Urinary bladder (tissue), 4 donors: ENCODE results near the gene MC1R. TPM values are rescaled to one million over a fixed set of nuclear protein-coding genes. Genes with fewer than 3 reads are reported as not detected.

Experiments used
- DNase-seq: peaks from one replicate; pipeline ENCODE4 v3.0.0-alpha.2; 2015; ENCODE audit errors: extremely low spot score
- H3K27ac ChIP-seq: one replicate; pipeline ENCODE4 v1.5.1; 2013; ENCODE audit warnings: low read depth, mild to moderate bottlenecking, moderate library complexity
- H3K36me3 ChIP-seq: one replicate; pipeline ENCODE4 v1.6.1; 2013; ENCODE audit warnings: mild to moderate bottlenecking, moderate library complexity; ENCODE audit not compliant: insufficient read depth
- H3K4me1 ChIP-seq: one replicate; pipeline ENCODE4 v1.6.1; 2013; ENCODE audit warnings: mild to moderate bottlenecking, moderate library complexity; ENCODE audit not compliant: insufficient read depth
- H3K4me3 ChIP-seq: one replicate; pipeline ENCODE4 v1.5.1; 2013; ENCODE audit warnings: low read depth, low read length
- WGBS: extraction: QIAGEN DNeasy Blood & Tissue Kit; methylation state at CpG from one replicate; pipeline ENCODE4 v1.1.7; 2013; 5-methylcytosine and 5-hydroxymethylcytosine counted together
- polyA plus RNA-seq: library from polyadenylated mRNA; stranded (reverse); fragments of 200-250 nt; gene quantifications from one replicate; pipeline ENCODE4 v1.2.3, GENCODE V29; 2013
- total RNA-seq: library from RNA; depleted of rRNA; stranded (reverse); fragments of >200 nt; gene quantifications from one replicate; pipeline ENCODE4 v1.2.3, GENCODE V29; 2014
- donor health status: healthy with polysubstance abuse.
- donor health status: healthy.

MC1R gene
- total and polyA plus RNA-seq, 2 donors: 3.8 to 7.0 TPM

- H3K4me3 ChIP-seq: no peak overlapping the region
- no peak overlapping the region for H3K27ac ChIP-seq
- peaks cover 3% of the 10 kb centered on the region for H3K36me3 ChIP-seq
- WGBS: 88% methylated on average over 9 of the region's 9 CpGs
- no peak for DNase-seq
- no peaks in the 10 kb centered on the region for H3K4me1 ChIP-seq
Measured at GRCh38 chr16:89890200-89890599, 28.5 kb upstream of the MC1R start.

- WGBS: 85% methylated on average over 16 of the region's 16 CpGs
- Histone ChIP-seq H3K36me3 (peaks cover 7% of the 10 kb centered on the region), H3K27ac (no peak overlapping the region), H3K4me1 (no peaks in the 10 kb centered on the region), H3K4me3 (no peak overlapping the region)
- DNase-seq: no peak
Measured at GRCh38 chr16:89890886-89891657, 27.6 kb upstream of the MC1R start.

GRCh38 chr16:89892055-89892630 is 26.5 kb upstream of the MC1R start:
- 91% methylated on average over 18 of the region's 18 CpGs for WGBS
- Histone ChIP-seq H3K36me3 (peaks cover 7% of the 10 kb centered on the region), H3K27ac (no peak overlapping the region), H3K4me1 (no peaks in the 10 kb centered on the region), H3K4me3 (no peak overlapping the region)
- no peak for DNase-seq

- no peak for DNase-seq
Measured at GRCh38 chr16:89892635-89893034, 26.0 kb upstream of the MC1R start.

GRCh38 chr16:89893642-89894548 is 24.8 kb upstream of the MC1R start:
- Histone ChIP-seq H3K36me3 (peaks cover 12% of the 10 kb centered on the region), H3K27ac (no peak overlapping the region), H3K4me3 (no peak overlapping the region), H3K4me1 (no peaks in the 10 kb centered on the region)
- WGBS: 92% methylated on average over 45 of the region's 45 CpGs
- DNase-seq: no peak

More at GRCh38 chr16:89892635-89893034, 26.0 kb upstream of the MC1R start:
- H3K4me1 ChIP-seq: no peaks in the 10 kb centered on the region
- H3K27ac ChIP-seq: no peak overlapping the region
- H3K4me3 ChIP-seq: no peak overlapping the region
- peaks cover 7% of the 10 kb centered on the region for H3K36me3 ChIP-seq
- WGBS: 95% methylated on average over 9 of the region's 9 CpGs

- no peaks in the 10 kb centered on the region for H3K4me1 ChIP-seq
- H3K4me3 ChIP-seq: no peak overlapping the region
- peaks cover 16% of the 10 kb centered on the region for H3K36me3 ChIP-seq
- 93% methylated on average over 26 of the region's 26 CpGs for WGBS
- no peak for DNase-seq
- no peak overlapping the region for H3K27ac ChIP-seq
Measured at GRCh38 chr16:89895482-89896250, 23.0 kb upstream of the MC1R start.

- no peak overlapping the region for H3K4me3 ChIP-seq
- no peaks in the 10 kb centered on the region for H3K4me1 ChIP-seq
- peaks cover 16% of the 10 kb centered on the region for H3K36me3 ChIP-seq
- no peak overlapping the region for H3K27ac ChIP-seq
- no peak for DNase-seq
- WGBS: 96% methylated on average over 11 of the region's 11 CpGs
Measured at GRCh38 chr16:89897204-89897603, 21.5 kb upstream of the MC1R start.

GRCh38 chr16:89898201-89898967 is 20.3 kb upstream of the MC1R start:
- DNase-seq: no peak
- Histone ChIP-seq H3K36me3 (peaks cover 16% of the 10 kb centered on the region), H3K27ac (no peak overlapping the region)

GRCh38 chr16:89899879-89900481 is 18.7 kb upstream of the MC1R start:
- Histone ChIP-seq H3K4me3 (no peak overlapping the region), H3K27ac (no peak overlapping the region), H3K36me3 (peaks cover 16% of the 10 kb centered on the region), H3K4me1 (no peaks in the 10 kb centered on the region)
- WGBS: 94% methylated on average over 20 of the region's 20 CpGs
- DNase-seq: no peak

More at GRCh38 chr16:89898201-89898967, 20.3 kb upstream of the MC1R start:
- Histone ChIP-seq H3K4me3 (no peak overlapping the region), H3K4me1 (no peaks in the 10 kb centered on the region)
- 96% methylated on average over 36 of the region's 36 CpGs for WGBS

- no peaks in the 10 kb centered on the region for H3K4me1 ChIP-seq
- DNase-seq: no peak
- H3K27ac ChIP-seq: no peak overlapping the region
- WGBS: 96% methylated on average over 17 of the region's 17 CpGs
- peaks cover 13% of the 10 kb centered on the region for H3K36me3 ChIP-seq
- H3K4me3 ChIP-seq: no peak overlapping the region
Measured at GRCh38 chr16:89900885-89901284, 17.8 kb upstream of the MC1R start.

- Histone ChIP-seq H3K4me1 (no peaks in the 10 kb centered on the region), H3K27ac (no peak overlapping the region), H3K4me3 (no peak overlapping the region), H3K36me3 (peaks cover 13% of the 10 kb centered on the region)
- WGBS: 91% methylated on average over 11 of the region's 11 CpGs
- DNase-seq: no peak
Measured at GRCh38 chr16:89902980-89903379, 15.7 kb upstream of the MC1R start.

- DNase-seq: no peak
- H3K4me1 ChIP-seq: no peaks in the 10 kb centered on the region
- no peak overlapping the region for H3K27ac ChIP-seq
- no peak overlapping the region for H3K4me3 ChIP-seq
- WGBS: 89% methylated on average over 19 of the region's 19 CpGs
- H3K36me3 ChIP-seq: peaks cover 7% of the 10 kb centered on the region
Measured at GRCh38 chr16:89903908-89904515, 14.7 kb upstream of the MC1R start.
